Activated naive CD4-positive, alpha-beta T cell treated with Interleukin-2 at 50 U/mL for 16 hours (primary cell): ENCODE results near the gene ERVV-1.
A peak's percentile ranks its signal among the peaks of the same experiment; 100 is the strongest.
"Not testable (repeated sequence)": the region's sequence is repeated elsewhere in the genome, so short reads cannot be mapped to it uniquely, and the experiment has no call there.

Experiments used
- DNase-seq: peaks from one replicate; pipeline ENCODE4 v3.0.0-alpha.2; 2020

The ERVV-1 gene

DNA sequence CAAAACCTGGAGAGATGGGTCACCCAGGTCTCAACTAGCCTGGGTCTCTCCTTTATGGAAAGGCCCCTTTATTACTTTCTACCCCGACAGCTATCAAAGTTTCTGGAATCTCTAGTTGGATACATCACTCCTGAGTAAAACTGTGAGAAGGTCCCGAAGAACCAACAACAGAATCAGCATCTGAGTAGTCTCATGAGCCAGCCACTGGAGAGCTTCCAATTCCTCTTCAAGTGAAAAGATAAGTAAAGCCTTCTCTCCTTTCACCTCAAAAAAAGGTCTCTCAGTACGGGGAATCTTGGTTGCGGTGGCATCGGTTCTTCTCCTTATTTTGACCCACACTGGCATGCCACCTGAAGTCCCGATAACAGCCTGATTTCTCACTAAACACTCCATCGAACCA, at the start of gene ERVV-1:
Gene ERVV-1, plus strand, starts transcription at position 301 of the 400 bp plus-strand sequence. CDS start 170 bp downstream, outside the sequence.
- no peak for DNase-seq

- no peak for DNase-seq
These were observed 45.9 kb upstream of the ERVV-1 start for GRCh38 chr19:52967772-52968171.

DNA sequence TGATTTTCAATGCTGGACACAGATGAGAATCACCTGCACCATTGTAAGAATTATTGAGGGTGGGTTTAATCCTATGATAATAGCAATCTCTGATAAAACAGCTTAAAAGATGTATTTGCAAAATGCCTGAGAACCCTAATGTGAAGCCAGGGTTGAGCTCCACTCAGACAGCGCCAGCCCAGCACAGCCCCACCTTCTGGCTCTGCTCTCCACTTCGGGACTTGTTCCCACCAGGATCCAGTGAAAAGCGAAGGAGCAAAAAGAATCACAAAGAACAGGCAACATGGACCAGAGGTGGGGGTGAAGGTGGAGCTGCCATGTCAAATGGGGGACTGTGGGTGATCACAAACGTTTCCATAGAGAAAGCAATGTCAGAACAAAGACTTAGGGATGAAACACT, 32.4 kb upstream of the ERVV-1 start:
- no peak for DNase-seq

DNA sequence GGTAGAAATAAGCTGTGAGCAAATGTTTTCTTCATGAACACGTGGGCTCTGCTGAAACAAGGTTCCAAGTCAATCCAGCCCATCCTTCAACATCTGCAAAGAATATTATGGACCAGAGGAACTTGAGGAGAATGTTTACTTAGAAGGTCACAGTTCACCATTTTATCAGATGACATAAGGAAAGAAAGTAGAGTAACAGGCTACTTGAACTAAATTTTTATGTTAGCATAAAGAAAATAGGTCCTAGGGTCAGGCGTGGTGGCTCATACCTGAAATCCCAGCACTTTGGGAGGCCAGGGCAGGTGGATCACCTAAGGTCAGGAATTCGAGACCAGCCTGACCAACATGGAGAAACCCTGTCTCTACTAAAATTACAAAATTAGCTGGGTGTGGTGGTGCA, 30.6 kb upstream of the ERVV-1 start:
- DNase-seq = not testable (repeated sequence)

DNA sequence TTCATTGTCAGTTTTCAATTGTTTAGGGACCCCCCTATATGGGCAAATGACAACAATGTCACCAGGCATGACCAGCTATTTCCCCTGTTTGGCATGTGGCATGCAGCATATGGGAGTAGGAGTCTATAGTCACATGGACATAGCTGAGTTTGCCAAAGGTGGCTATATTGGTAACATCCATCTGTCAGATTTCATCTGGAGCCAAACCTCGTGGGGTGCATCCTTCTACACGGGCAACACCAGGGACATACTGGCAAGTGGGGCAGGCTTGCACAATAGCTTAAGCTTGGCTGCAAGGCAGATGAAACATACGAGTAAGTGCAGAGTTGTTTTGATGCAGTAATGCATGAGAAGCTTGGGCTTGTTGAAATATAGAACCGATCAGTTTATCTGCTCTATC, 26.5 kb upstream of the ERVV-1 start:
- no peak for DNase-seq

DNA sequence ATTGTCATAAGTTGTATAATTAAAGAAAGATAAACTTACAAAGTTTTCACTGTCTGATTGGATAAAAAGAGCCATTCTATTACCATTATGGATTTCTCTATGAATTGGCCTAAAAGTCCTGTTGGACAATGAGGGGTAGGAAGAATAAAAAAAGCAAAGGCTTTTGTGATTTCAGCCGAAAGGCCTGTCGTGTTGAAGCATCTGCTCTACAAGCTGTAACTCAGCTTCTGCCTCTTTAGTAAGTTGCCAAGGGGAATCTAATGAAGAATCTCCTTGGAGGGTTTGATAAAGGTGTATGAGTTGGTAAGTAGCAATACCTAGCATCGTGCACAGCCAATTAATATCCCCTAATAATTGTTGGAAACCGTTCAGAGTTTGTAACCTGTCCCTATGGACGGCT, 25.2 kb upstream of the ERVV-1 start:
- DNase-seq = no peak

DNA sequence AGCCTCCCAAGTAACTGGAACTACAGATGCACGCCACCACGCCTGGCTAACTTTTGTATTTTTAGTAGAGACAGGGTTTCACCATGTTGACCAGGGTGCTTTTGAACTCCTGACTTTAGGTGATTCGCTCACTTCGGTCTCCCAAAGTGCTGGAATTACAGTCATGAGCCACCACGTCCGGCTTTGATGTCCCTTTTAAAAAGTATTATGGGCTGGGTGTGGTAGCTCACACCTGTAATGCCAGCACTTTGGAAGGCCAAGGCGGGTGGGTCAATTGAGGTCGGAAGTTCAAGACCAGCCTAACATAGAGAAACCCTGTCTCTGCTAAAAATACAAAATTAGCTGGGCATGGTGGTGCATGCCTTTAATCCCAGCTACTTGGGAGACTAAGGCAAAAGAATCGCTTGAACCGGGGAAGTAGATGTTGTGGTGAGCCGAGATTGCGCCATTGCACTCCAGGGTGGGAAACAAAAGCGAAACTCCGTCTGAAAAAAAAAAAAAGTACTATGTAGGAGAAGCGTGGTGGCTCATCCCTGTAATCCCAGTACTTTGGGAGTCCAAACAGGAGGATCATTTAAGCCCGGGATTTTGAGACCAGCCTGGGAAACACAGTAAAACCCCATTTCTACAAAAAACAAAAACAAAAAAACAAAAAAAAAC, 22.8 kb upstream of the ERVV-1 start:
- DNase-seq = no peak

DNA sequence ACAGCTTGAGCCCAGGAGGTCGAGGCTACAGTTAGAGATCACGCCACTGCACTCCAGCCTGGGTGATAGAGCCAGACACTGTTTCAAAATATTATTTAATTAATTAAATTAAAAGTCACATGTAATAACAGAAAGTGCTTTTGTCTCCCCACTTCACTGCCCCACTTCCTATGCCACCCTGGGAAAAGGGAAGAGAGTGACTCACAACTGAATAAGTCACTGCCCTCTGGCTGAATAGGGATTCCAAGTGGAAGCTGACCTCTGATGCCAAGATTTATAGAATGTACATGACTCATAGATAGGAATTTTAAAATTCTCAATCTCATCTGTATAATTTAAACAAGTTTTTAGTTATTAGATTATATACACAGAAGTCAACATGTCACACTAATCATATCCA, 22.2 kb upstream of the ERVV-1 start:
- no peak for DNase-seq

DNA sequence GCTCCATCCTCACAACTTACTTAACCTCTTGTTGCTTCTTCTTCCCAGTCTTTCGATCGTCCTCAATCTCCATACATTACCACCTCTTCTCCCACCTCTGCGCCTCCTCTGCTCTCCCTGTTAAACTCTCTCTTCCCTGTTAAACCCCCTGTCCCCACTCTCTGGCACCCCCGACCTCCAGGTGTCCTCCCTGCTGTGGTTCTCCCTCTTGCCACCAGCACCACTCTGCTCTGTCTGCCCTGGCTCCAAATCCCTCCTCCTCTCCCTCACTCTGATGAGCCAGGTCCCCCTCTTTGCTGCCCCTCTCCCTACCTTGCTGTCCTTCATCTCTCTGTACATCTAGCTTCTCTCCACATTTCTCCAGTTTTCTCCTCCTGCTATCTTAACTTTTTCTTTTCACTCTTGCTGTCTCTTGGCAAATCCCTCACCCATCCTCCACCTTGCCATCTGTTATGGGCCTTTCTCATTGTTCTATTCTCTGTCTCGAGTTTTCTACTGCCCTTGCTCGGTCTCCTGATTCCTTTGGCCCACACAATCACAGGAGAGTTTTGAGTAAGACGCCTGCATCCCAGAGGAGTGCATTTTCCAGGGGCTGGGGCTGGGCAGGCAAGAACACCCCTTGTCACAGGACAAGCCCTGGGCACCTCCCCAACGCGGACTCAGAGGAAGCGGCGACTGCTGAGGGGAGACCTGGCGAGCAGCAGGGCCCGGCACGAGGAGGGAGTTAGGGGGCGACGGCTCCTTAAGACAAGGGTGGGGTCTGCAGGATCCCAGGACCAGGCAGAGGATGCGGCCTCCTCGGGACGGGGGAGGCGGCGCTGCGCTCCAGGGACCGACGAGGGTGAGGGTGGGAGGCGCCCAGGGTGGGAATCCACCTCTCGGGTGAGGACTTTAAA, 21.4 kb upstream of the ERVV-1 start:
- peak; percentile 2 for DNase-seq

- peak; percentile 81 for DNase-seq
These were observed 20.2 kb upstream of the ERVV-1 start for GRCh38 chr19:52993342-52994178.

DNA sequence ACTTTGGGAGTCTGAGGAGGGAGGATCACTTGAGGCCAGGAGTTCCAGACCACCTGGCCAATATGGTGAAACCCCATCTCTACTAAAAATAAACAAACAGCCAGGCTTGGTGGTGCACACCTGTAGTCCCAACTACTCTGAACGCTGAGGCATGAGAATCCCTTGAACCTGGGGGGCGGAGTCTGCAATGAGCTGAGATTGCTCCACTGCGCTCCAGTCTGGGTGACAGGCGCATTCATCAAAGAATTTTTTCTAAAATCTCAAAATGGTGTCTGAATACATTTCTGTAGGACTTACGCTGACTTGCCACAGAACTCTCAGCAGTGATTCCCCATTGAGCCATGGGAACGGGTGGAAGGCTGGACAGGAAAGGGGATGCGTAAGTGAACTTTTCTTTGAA, 18.0 kb upstream of the ERVV-1 start:
- DNase-seq = no peak

GRCh38 chr19:52997975-52998374, 15.7 kb upstream of the ERVV-1 start:
- DNase-seq = no peak

- no peak for DNase-seq
These were observed 11.2 kb upstream of the ERVV-1 start for GRCh38 chr19:53002479-53002878.

DNA sequence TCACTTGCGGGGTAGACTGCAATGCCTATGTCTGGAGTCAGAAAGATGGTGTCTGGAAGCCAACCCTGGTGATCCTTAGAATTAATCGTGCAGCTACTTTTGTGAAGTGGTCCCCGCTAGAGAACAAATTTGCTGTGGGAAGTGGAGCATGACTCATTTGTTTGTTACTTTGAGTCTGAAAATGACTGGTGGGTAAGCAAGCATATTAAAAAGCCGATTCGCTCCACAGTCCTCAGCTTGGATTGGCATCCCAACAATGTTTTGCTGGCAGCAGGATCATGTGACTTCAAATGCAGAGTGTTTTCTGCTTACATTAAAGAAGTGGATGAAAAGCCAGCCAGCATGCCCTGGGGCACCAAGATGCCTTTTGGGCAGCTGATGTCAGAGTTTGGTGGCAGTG, 9.5 kb upstream of the ERVV-1 start:
- DNase-seq = no peak

- DNase-seq = no peak
These were observed 6.5 kb upstream of the ERVV-1 start for GRCh38 chr19:53007200-53007599.

DNA sequence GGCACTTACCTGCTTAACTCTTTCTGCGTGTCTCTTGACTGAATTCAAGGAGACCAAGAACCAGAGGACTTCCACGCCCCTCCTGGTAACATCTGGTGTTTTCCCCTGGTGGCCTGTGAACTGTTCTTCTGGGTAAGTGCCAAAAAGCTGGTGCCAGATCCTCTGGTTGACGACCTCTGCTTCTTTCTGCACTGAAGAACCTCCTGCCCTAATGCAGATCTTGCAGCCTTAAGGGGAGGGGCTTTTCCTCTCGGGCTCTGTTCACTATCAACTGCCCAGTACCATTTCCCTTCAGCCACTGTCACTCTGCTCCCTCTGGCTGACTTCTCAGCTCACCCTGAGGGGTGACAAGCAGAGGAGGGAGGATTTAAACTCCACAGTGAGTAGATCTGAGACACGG, 6.1 kb upstream of the ERVV-1 start:
- DNase-seq = no peak

GRCh38 chr19:53008061-53008778, 5.5 kb upstream of the ERVV-1 start:
- no peak for DNase-seq

GRCh38 chr19:53010494-53010893, 3.2 kb upstream of the ERVV-1 start:
- no peak for DNase-seq

DNA sequence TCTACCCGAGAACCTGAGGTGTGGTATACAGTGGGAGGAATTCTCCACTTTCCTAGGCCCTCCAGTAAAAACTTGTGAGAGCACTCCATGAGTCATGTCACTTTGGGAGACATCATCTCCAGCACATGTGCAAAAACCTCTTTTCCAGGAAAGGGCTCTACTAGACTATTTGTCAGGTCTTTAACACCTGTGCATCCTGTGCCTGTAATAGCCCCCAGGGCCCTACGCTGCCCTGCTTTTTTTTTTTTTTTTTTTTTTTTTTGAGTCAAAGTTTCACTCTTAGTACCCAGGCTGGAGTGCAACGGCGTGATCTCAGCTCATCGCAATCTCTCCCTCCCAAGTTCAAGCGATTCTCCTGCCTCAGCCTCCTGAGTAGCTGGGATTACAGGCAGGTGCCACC, 1.7 kb upstream of the ERVV-1 start:
- no peak for DNase-seq

DNA sequence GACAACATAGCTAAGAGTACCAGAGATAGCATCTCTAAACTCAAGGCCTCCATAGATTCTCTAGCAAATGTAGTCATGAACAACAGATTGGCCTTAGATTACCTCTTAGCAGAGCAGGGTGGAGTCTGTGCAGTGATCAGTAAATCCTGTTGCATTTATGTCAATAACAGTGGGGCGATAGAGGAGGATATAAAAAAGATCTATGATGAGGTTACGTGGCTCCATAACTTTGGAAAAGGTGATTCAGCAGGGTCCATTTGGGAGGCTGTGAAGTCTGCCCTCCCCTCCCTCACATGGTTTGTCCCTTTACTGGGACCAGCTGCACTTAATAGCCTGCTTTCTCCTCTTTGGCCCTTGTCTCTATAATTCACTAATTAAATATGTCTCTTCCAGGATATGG, 1.4 kb downstream of the ERVV-1 start:
- DNase-seq = no peak

DNA sequence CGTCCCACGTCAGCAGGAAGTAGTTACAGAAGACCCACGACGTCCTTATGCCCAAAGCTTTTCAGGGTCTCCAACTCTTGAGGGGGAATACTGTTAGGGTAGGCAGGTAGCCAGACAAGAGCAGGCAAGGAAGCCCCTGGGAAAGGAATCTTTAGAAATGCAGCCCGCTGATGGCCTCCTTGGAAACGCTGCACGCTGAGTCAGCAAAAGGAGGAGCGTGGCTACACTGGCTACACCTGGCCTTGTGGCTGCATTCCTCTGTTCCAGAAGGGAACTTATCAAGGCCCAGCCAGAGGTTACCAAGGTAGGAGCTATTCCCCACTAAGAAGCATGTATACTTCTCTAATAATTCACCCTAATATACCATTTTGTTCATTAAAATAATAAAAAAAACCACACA, 2.0 kb downstream of the ERVV-1 start:
- no peak for DNase-seq

DNA sequence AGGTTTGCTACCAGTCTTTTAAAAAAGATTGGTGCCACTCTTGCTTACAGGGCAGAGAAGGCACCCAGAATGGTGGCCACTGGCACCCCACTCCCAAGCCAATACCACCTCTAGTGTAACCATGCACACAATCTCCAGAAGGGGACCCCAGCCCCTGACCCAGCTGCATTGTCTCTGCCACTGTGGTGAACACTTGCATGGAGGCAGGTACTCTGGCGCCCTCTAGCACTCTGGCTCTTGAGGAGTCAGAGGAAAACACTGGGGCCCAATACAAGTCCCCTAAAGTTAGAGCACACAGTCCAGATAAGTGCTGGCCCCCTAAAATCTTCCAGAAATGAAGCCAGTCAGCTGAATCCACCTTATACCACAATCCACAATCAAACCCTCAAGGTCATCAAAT, 6.0 kb downstream of the ERVV-1 start:
- DNase-seq = no peak

DNA sequence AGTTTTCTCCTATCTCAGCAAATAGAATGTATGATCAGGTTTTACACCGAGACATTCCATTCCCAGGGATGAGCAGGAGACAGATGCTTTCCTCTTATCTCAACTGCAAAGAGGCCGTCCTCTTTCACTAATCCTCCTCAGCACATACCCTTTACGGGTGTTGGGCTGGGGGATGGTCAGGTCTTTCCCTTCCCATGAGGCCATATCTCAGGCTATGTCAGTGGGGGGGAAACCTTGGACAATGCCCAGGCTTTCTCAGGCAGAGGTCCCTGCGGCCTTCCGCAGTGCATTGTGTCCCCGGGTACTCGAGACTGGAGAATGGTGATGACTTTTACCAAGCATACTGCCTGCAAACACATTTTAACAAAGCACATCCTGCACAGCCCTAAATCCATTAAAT, 14.6 kb downstream of the ERVV-1 start:
- not testable (repeated sequence) for DNase-seq
